ENCODE measurements around the gene TET2. TPM values are rescaled to one million over a fixed set of nuclear protein-coding genes. Genes with fewer than 3 reads are reported as not detected.
A peak's percentile ranks its signal among the peaks of the same experiment; 100 is the strongest.

TET2 gene
- total RNA-seq, 2 experiments from 2014 or later, result 22.6 to 25.3 TPM

- DNase-seq, result no peak
- CTCF ChIA-PET, result no interaction called here
- Mint-ChIP-seq H3K27me3 (no peaks in the 10 kb centered on the region), H3K4me3 (no peak overlapping the region), H3K27ac (no peak overlapping the region), H3K9me3 (no peaks in the 10 kb centered on the region), H3K4me1 (no peaks in the 10 kb centered on the region), H3K36me3 (ENCODE audit: low read depth) (no peaks in the 10 kb centered on the region)
- POLR2A ChIA-PET, result no interaction called here
Measured at GRCh38 chr4:105127170-105127445, 19.6 kb upstream of the TET2 start.

- Mint-ChIP-seq H3K4me1 (no peaks in the 10 kb centered on the region), H3K9me3 (no peaks in the 10 kb centered on the region), H3K4me3 (no peak overlapping the region), H3K36me3 (ENCODE audit: low read depth) (no peaks in the 10 kb centered on the region), H3K27me3 (no peaks in the 10 kb centered on the region), H3K27ac (no peak overlapping the region)
- CTCF ChIA-PET, result no interaction called here
- POLR2A ChIA-PET, result no interaction called here
- no peak for DNase-seq
Measured at GRCh38 chr4:105128208-105128607, 18.5 kb upstream of the TET2 start.

GRCh38 chr4:105129286-105130040, 17.2 kb upstream of the TET2 start:
- POLR2A ChIA-PET, result no interaction called here
- Mint-ChIP-seq H3K27ac (no peak overlapping the region), H3K4me1 (no peaks in the 10 kb centered on the region), H3K27me3 (no peaks in the 10 kb centered on the region), H3K4me3 (no peak overlapping the region), H3K36me3 (ENCODE audit: low read depth) (no peaks in the 10 kb centered on the region), H3K9me3 (no peaks in the 10 kb centered on the region)
- no peak for DNase-seq
- CTCF ChIA-PET, result interaction anchor here (1.1 kb wide), 1 partner anchor 344 kb away, joined by 4 read pairs; the partner anchor contains the start of gene PPA2

GRCh38 chr4:105130945-105131344, 15.7 kb upstream of the TET2 start:
- ChIA-PET POLR2A (no interaction called here), CTCF (interaction anchor here (0.9 kb wide), 1 partner anchor 343 kb away, joined by 3 read pairs; the partner anchor contains the start of gene PPA2)

GRCh38 chr4:105133976-105134375, 12.7 kb upstream of the TET2 start:
- Mint-ChIP-seq H3K27me3 (no peaks in the 10 kb centered on the region), H3K4me3 (no peak overlapping the region), H3K27ac (no peak overlapping the region), H3K4me1 (peaks cover 4% of the 10 kb centered on the region), H3K9me3 (no peaks in the 10 kb centered on the region), H3K36me3 (ENCODE audit: low read depth) (no peaks in the 10 kb centered on the region)
- ChIA-PET CTCF (no interaction called here), POLR2A (no interaction called here)
- DNase-seq, result no peak

More at GRCh38 chr4:105130945-105131344, 15.7 kb upstream of the TET2 start:
- Mint-ChIP-seq H3K4me1 (no peaks in the 10 kb centered on the region), H3K9me3 (no peaks in the 10 kb centered on the region), H3K4me3 (no peak overlapping the region), H3K27me3 (no peaks in the 10 kb centered on the region), H3K27ac (no peak overlapping the region), H3K36me3 (ENCODE audit: low read depth) (no peaks in the 10 kb centered on the region)
- DNase-seq, result no peak

GRCh38 chr4:105135785-105136184, 10.9 kb upstream of the TET2 start:
- DNase-seq, result no peak
- Mint-ChIP-seq H3K4me1 (peaks cover 4% of the 10 kb centered on the region), H3K36me3 (ENCODE audit: low read depth) (no peaks in the 10 kb centered on the region), H3K4me3 (no peak overlapping the region), H3K27ac (no peak overlapping the region), H3K27me3 (no peaks in the 10 kb centered on the region), H3K9me3 (no peaks in the 10 kb centered on the region)
- ChIA-PET POLR2A (interaction anchor here (0.6 kb wide), 1 partner anchor 164 kb away, joined by 3 read pairs; no protein-coding TSS in a partner anchor), CTCF (interaction anchor here (1.1 kb wide), 1 partner anchor 338 kb away, joined by 3 read pairs; the partner anchor contains the start of gene PPA2)

GRCh38 chr4:105137121-105137875, 9.4 kb upstream of the TET2 start:
- POLR2A ChIA-PET, result no interaction called here
- Mint-ChIP-seq H3K4me3 (no peak overlapping the region), H3K27ac (no peak overlapping the region)

GRCh38 chr4:105139646-105140045, 7.0 kb upstream of the TET2 start:
- H3K4me1 Mint-ChIP-seq, result peaks cover 7% of the 10 kb centered on the region
- CTCF ChIA-PET, result interaction anchor here (0.9 to 1.3 kb wide), 2 partner anchors 23 to 334 kb away, joined by 3 to 4 read pairs; partner anchors contain the start of gene PPA2
- no peaks in the 10 kb centered on the region for H3K9me3 Mint-ChIP-seq
- no peaks in the 10 kb centered on the region for H3K36me3 Mint-ChIP-seq (ENCODE audit: low read depth)
- no peak overlapping the region for H3K4me3 Mint-ChIP-seq
- POLR2A ChIA-PET, result no interaction called here
- DNase-seq, result no peak
- no peak overlapping the region for H3K27ac Mint-ChIP-seq
- no peaks in the 10 kb centered on the region for H3K27me3 Mint-ChIP-seq

More at GRCh38 chr4:105137121-105137875, 9.4 kb upstream of the TET2 start:
- Mint-ChIP-seq H3K4me1 (peaks cover 7% of the 10 kb centered on the region), H3K9me3 (no peaks in the 10 kb centered on the region), H3K27me3 (no peaks in the 10 kb centered on the region), H3K36me3 (ENCODE audit: low read depth) (no peaks in the 10 kb centered on the region)
- CTCF ChIA-PET, result no interaction called here
- no peak for DNase-seq

GRCh38 chr4:105140684-105141490, 5.8 kb upstream of the TET2 start:
- CTCF ChIA-PET, result interaction anchor here (1.0 to 1.3 kb wide), 2 partner anchors 277 to 333 kb away, joined by 3 to 4 read pairs; partner anchors contain the start of gene PPA2
- Mint-ChIP-seq H3K27me3 (no peaks in the 10 kb centered on the region), H3K4me3 (no peak overlapping the region), H3K27ac (no peak overlapping the region), H3K9me3 (no peaks in the 10 kb centered on the region), H3K4me1 (peaks cover 15% of the 10 kb centered on the region), H3K36me3 (ENCODE audit: low read depth) (no peaks in the 10 kb centered on the region)
- POLR2A ChIA-PET, result no interaction called here
- peak; percentile 60 for DNase-seq

GRCh38 chr4:105145156-105145902, 1.3 kb upstream of the TET2 start:
- no peaks in the 10 kb centered on the region for H3K9me3 Mint-ChIP-seq
- no peak for DNase-seq

GRCh38 chr4:105145903-105146275, 787 bp upstream of the TET2 start:
- H3K4me1 Mint-ChIP-seq, result peaks cover 40% of the 10 kb centered on the region
- peak overlapping the region; percentile 87 for H3K27ac Mint-ChIP-seq
- peak overlapping the region; percentile 96 for H3K4me3 Mint-ChIP-seq
- H3K9me3 Mint-ChIP-seq, result no peaks in the 10 kb centered on the region
- no peaks in the 10 kb centered on the region for H3K27me3 Mint-ChIP-seq
- ChIA-PET CTCF (interaction anchor here (2.4 kb wide), 1 partner anchor 328 kb away, joined by 10 read pairs; the partner anchor contains the start of gene PPA2), POLR2A (no interaction called here)
- peak; percentile 29 for DNase-seq
- H3K36me3 Mint-ChIP-seq (ENCODE audit: low read depth), result peaks cover 4% of the 10 kb centered on the region

More at GRCh38 chr4:105145156-105145902, 1.3 kb upstream of the TET2 start:
- ChIA-PET CTCF (no interaction called here), POLR2A (no interaction called here)
- Mint-ChIP-seq H3K4me1 (peaks cover 36% of the 10 kb centered on the region), H3K27ac (peak overlapping the region; percentile 87), H3K36me3 (ENCODE audit: low read depth) (peaks cover 4% of the 10 kb centered on the region), H3K4me3 (peak overlapping the region; percentile 96), H3K27me3 (no peaks in the 10 kb centered on the region)

GRCh38 chr4:105147016-105147552, 408 bp downstream of the TET2 start:
- Mint-ChIP-seq H3K4me1 (peaks cover 37% of the 10 kb centered on the region), H3K27ac (peak overlapping the region; percentile 100), H3K9me3 (no peaks in the 10 kb centered on the region), H3K27me3 (no peaks in the 10 kb centered on the region), H3K4me3 (peak overlapping the region; percentile 96), H3K36me3 (ENCODE audit: low read depth) (peaks cover 4% of the 10 kb centered on the region)
- no peak for DNase-seq
- ChIA-PET CTCF (interaction anchor here (1.1 to 2.4 kb wide), 2 partner anchors 16 to 327 kb away, joined by 3 to 10 read pairs; partner anchors contain the start of gene PPA2), POLR2A (no interaction called here)

All from activated CD4-positive, alpha-beta T cell treated with anti-CD3 and anti-CD28 coated beads, Interleukin-2, amount 10 ng/mL, durations not matched to agents 7 days and 5 days (primary cell).